HepG2 (cell line): ENCODE data around the gene HAUS2.

Source experiments
- ATRX ChIP-seq: sonication (generic); formaldehyde crosslinking; IDR thresholded peaks from 2 replicates; pipeline ENCODE4 v1.4.0; 2020; ENCODE audit warnings: missing genetic modification reagents, borderline replicate concordance
- CTCF ChIP-seq: sonication (generic); formaldehyde crosslinking; IDR thresholded peaks from 2 replicates; pipeline ENCODE4 v1.5.0; 2020; ENCODE audit warnings: mild to moderate bottlenecking, missing genetic modification reagents, moderate library complexity
- ELF4 ChIP-seq: sonication (generic); formaldehyde crosslinking; IDR thresholded peaks from 2 replicates; pipeline ENCODE4 v1.5.0; 2020; ENCODE audit warnings: missing genetic modification reagents, mild to moderate bottlenecking, moderate library complexity, borderline replicate concordance
- FOXK2 ChIP-seq: fragments of 450-650 bp; IDR thresholded peaks from 2 replicates; pipeline ENCODE4 v1.6.1; 2016
- JUND ChIP-seq: sonication (generic); formaldehyde crosslinking; IDR thresholded peaks from 2 replicates; pipeline ENCODE4 v1.8.0; 2022; ENCODE audit warnings: mild to moderate bottlenecking, missing genetic modification reagents
- MTF1 ChIP-seq: sonication (generic); formaldehyde crosslinking; IDR thresholded peaks from 2 replicates; pipeline ENCODE4 v1.5.0; 2020; ENCODE audit warnings: missing genetic modification reagents
- MYPOP ChIP-seq: sonication (generic); formaldehyde crosslinking; IDR thresholded peaks from 2 replicates; pipeline ENCODE4 v1.8.1; 2023; ENCODE audit warnings: mild to moderate bottlenecking, moderate library complexity, missing genetic modification reagents
- NFE2L1 ChIP-seq: sonication (generic); formaldehyde crosslinking; IDR thresholded peaks from 2 replicates; pipeline ENCODE4 v1.4.0; 2020; ENCODE audit warnings: missing genetic modification reagents, mild to moderate bottlenecking, borderline replicate concordance
- POGZ ChIP-seq: sonication (generic); formaldehyde crosslinking; IDR thresholded peaks from 2 replicates; pipeline ENCODE4 v1.4.0; 2020; ENCODE audit warnings: mild to moderate bottlenecking, missing genetic modification reagents
- ZNF335 ChIP-seq: sonication (generic); formaldehyde crosslinking; IDR thresholded peaks from 2 replicates; pipeline ENCODE4 v1.4.0; 2020; ENCODE audit warnings: missing genetic modification reagents
- ZNF576 ChIP-seq: sonication (generic); formaldehyde crosslinking; IDR thresholded peaks from 2 replicates; pipeline ENCODE4 v1.4.0; 2020; ENCODE audit warnings: mild to moderate bottlenecking, missing genetic modification reagents
- ZNF619 ChIP-seq: sonication (generic); formaldehyde crosslinking; IDR thresholded peaks from 2 replicates; pipeline ENCODE4 v1.4.0; 2020; ENCODE audit warnings: mild to moderate bottlenecking, missing genetic modification reagents

- TF ChIP-seq ELF4 (CRISPR knock-in tag) = no peak
- no peak for TF ChIP-seq ZNF619
- TF ChIP-seq MTF1 = no peak
- no peak for TF ChIP-seq MYPOP (CRISPR knock-in tag)
- TF ChIP-seq ZNF335 (CRISPR knock-in tag) = no peak
- no peak for TF ChIP-seq POGZ (CRISPR knock-in tag)
- TF ChIP-seq NFE2L1 (CRISPR knock-in tag) = no peak
- TF ChIP-seq ZNF576 (CRISPR knock-in tag) = no peak
- no peak for TF ChIP-seq ATRX (CRISPR knock-in tag)
- TF ChIP-seq JUND (CRISPR knock-in tag) = no peak
- no peak for TF ChIP-seq CTCF (CRISPR knock-in tag)
- no peak for TF ChIP-seq FOXK2
Measured at GRCh38 chr15:42547918-42548248, 755 bp upstream of the HAUS2 start.
